Stimulated activated CD4-positive, alpha-beta T cell treated with anti-CD3 and anti-CD28 coated beads, Interleukin-4, amount 100 ng/mL, for 4 hours (primary cell): Measurements from ENCODE around the gene AIG1.
"Not testable (repeated sequence)": the region's sequence is repeated elsewhere in the genome, so short reads cannot be mapped to it uniquely, and the experiment has no call there.

ENCODE experiments used
- DNase-seq, 2 experiments: peaks; one replicate each; pipeline ENCODE4 v3.0.0-alpha.2; 2020

AIG1 gene

DNA sequence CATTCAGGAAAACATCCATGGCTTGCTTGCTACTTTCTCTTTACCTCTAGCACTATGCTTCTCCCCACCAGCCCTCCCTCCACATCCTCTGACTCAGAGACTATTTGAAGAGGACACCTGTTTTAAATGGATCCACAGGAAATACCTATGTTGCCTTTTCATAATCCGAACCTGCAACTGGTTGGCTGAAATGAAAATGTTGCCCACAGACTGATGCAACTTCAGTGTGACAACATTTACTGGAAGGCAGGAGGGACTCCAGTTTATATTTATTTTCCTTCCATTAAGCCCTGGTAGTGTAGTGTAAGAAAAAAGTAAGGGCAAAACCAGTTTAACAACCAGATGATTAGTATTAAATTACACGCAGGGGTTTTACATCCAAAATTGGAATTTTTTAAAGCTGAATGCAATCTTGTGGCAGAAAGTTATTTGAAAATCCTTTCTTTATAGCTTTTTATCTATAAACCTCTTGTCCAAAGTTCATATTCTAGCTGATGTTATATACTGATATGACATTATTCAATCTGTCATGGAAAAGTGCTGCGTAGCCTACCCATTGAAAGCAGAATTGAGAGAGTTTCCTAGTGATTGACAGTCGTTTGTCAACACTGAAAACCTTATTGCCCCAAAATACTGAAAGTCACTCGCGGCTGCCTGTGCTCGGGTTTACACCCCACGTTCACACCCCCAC is 881 bp upstream of the AIG1 start:
- DNase-seq: peak; percentile 3 to 45

DNA sequence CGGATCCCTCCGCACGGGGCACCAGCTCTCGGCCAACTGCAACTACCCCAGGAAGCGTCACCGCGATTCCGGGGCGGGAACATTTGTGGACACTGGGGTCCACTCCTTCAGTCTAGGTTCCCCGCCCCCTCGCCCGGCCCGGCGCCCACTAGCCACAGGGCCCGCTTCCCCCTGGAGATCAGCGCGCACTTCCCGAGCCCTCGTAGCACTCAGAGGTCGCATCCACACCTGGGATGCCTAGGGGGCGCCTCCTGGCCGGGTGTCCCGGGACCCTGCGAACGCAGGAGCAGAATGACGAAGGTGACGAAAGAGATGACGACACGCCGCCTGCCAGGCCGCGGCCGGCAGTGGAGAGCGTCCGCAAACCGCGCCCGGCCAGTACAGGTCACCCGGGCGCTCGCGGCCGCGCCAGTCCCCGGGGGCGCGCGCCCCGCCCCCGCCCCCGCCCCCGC is 309 bp upstream of the AIG1 start:
- peak; percentile 48 to 72 for DNase-seq

DNA sequence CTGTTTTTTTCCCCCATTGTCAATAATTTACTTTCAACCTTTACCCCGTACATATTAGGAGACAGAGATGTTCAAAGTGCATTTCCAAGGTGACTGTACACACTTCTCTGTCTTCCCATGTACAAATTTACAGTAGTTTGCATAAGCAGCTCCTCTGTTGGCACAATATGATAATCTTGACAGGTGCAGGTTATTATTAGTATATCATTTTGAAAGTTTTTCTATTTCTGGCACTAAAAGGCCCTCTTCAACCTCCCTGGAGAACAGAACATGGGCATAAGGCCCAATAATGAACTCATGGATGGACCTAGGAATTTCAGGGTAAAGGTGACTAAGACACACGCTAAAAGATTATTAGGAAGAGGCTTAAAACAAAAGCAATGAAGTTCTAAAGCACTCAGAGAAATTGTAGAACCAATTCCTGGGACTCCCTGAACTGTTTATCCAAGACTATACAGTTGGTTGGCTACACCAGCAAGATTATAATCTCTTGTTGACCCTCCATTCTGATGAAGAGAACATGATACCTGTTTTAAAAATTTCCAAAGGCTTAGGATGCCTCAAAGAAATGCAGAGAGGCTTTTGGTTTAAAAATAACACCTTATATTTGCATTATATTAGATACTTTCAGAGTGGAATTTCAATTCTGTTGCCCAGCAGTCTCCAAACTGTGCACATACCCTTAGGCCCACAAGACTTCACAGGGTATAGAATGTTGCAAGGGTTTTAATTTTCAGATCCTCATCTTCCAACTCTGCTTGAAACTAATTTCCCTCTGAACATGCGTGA is 1.1 kb downstream of the AIG1 start:
- DNase-seq: no peak

DNA sequence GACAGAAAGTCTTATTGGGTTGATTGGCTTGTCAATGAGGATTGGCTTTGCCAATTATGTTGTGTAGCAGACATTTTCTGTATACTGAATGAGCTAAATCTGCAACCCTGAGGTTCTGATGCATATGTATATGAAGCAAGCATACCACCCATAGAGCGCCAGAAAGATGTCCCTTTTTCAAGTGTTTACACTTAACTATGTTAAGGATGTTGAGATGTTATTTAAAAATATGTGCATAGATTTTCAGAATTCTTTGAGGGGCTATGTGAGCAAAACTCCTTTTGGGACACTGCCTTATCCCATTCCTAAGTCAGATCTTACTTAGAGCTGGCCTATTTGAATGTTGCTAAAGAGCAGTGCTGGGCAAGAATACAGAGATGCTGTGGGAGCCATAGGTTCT is 1.9 kb downstream of the AIG1 start:
- no peak for DNase-seq

DNA sequence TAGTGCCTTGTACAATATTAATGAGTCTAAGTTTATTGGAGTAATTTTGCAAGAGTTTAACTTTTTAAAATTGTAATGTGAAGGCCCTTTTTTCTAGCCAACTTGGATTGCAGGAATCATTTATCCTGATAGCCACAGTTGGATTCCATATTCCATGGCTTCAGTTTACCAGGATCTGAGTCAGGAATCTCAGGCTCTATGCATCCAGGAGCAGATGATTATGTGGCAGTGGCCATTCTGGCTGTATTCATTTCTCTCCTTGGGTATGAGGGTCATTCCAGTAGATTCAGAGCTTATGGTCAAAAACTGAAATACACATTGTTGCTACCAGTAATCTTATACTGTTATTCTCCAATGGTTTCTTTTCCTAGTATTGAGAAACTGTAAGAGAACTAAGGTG is 2.9 kb downstream of the AIG1 start:
- no peak for DNase-seq

DNA sequence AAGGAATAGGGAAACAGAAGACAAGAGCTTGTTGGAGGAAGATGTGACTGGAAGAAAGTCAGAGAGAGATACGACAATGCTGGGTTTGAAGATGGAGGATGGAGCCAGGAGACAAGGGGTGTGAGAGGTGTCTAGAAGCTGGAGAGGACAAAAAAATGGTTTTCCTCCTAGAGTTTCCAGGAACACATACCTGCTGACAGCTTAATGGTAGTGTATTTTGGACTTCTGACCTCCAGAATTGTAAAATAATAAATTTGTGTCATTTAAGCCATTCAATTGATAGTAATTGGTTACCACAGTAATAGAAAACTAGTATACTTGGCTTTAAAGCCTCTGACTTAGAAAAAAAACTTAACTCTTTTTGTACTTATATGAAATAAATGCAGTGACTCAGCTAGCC is 3.6 kb downstream of the AIG1 start:
- DNase-seq: no peak

DNA sequence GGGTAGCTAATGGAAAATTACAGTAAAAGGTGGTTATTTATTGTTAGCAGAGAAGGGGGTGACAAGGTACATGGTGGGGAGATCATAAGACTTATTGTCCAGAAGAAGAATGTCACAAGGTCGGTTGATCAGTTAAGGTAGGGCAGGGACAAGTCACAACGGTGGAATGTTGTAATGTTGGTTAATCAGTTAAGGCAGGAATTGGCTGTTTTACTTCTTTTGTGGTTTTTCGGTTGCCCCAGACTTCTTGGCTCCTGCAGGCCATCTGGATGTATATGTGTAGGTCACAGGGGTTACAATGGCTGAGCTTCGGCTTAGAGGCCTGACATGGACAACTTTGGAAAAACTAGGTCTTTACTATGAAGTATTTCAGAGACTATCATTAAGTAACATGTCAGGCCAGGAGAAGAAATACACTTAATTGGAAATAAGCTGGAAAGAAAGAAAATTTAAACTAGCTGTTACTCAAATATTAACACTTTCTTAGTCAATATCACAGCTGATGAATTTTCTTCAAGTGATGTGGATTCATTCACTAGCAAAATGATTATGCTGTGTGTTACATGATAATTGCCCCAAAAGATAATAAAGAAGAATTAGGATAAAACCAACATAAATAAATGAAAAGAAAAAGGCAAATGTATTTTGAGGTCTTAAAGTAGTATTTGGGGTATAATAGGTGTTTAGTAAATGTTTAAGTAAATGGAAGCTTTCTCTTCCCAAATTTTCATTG is 4.4 kb downstream of the AIG1 start:
- no peak for DNase-seq

DNA sequence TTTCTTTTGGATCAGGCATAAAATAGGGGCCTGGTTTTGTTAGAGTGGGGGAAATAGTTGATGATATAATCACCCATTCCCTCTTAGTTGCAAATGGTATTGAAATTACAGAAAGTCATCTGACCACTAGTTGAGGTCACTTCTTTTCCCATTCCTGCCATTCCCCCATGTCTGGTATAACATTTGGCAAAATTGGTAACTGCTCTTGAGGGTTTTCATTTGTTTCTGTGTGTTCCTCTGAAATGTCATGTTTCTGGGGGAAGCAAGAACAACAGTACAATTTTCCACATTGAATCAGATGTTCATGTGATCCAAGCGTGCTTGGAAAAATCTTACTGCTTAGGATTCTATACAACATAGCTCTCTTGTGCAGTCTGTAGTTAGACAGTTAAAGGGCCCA is 7.3 kb downstream of the AIG1 start:
- no peak for DNase-seq

DNA sequence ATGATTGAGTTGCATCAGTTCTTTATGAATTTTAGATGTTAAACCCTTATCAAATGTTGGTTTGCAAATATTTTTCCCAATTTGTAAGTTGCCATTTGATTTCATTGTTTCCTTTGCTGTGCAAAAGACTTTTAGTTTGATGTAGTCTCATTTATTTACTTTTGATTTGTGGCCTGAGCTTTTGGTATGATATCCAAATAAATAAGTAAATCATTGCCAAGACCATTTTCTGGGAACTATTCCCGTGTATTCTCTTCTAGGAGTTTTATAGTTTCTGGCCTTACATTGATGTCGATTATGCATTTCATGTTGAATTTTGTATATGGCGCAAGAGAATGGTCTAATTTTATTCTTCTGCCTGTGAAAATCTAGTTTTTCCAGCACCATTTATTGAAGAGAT is 13.4 kb downstream of the AIG1 start:
- no peak for DNase-seq

DNA sequence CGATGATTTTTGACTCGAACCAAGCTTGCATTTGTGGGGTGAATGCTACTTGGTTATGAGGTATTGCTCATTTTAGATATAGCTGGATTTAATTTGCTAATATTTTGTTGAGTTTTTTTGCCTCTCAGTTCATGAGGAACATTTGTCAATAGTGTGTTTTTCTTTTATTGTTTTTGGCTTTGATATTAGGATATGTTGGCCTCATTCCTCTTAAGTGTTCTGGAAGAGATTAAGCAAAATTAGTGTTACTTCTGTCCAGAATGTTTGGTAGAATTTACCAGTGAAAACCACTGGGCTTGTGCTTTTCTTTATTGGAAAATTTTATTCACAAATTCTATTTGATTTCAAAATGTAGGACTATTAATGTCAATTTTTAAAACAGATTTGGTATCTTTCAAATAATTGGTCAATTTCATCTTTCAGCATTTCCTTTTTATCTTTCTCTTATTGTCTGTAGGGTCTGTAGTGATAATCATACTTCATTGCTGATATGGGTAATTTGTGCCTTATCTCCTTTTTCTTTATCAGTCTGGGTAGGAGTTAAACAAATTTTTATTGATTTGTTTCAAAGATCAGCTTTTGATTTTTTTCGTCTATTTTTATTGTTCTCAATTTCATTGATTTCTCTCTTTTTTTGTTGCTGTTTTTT is 14.1 kb downstream of the AIG1 start:
- DNase-seq: no peak

DNA sequence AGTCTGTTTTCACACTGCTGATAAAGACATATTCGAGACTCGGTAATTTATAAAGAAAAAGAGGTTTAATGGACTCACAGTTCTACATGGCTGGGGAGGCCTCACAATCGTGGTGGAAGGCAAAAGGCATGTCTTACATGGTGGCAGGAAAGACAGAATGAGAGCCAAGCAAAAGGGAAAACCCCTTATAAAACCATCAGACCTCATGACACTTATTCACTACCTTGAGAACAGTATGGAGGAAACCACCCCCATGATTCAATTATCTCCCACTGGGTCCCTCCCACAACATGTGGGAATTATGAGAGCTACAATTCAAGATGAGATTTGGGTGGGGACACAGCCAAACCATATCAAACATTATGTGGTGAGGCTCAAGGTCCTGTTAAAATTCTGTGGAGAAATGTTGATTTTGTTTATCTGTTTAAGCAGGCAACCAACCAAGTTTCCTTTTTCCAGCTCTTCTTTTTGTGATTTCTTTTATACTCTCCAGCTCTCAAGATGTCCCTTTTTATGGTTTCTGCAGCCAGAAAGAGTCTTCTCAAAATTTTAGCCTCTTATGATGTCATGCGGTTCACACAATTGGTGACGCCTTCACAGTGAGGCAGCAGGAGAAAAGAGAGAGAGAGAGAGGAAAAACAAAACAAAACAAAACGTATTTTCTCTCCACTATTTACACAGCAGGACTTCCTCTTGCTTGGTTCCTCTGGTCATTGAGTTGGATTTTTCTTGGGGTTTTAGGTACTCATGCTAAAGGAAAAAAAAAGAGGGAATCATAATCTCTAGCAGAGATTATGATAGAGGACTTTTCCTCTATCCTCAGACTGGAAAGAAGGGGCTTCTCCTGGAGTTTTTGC is 18.0 kb downstream of the AIG1 start:
- DNase-seq: peak in 1 of 2 experiments; percentile 7

DNA sequence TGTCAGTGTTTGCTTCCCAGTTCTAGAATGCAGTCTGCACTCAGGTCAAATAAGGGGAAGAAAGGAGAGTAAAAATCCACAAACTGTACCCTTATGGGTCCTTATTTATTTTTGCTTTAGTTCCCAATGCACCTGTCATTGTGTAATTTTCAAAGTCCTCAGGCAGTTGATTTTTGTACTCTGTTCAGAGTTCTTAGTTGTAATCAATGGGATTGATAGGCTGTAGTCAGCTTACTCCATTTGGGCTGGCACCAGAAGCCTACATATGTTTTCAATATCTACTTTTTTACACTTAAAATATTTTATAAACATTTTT is 18.6 kb downstream of the AIG1 start:
- no peak for DNase-seq

DNA sequence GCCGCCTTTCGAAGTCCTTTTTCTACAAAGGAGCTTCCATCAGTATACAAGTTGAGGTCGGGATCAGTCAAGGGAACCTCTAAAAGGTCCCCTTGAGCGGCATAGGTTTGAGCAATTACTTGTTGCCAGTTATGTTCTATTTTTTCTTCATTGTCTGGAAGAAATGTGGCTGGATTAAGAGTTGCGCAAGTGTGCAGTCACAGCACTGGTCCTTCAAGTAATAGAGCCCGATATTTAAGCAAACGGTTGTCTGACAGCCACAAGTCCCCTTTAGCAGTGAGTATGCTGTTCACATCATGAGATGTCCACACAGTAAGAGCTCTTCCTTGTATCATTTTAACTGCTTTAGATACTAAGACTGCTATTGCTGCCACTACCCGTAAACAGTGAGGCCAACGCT is 21.6 kb downstream of the AIG1 start:
- DNase-seq: not testable (repeated sequence)

DNA sequence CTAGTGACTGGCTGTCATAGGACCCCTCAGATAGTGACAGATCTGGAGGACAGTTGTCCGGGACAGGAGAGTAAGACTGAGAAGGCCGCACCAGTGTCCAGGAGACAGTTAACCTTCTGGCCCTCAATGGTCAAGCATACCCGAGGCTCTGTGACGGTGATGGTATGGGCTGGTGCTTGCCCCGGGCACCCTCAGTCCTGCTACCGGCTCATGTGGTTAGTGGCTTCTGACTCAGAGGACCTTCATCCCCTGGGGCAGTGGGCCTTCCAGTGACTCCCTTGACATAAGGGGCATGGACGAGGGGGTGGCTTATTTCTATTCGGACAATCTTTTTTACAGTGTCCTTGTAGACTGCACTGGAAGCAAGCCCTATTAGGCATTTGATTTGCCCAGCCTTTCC is 23.3 kb downstream of the AIG1 start:
- not testable (repeated sequence) for DNase-seq

DNA sequence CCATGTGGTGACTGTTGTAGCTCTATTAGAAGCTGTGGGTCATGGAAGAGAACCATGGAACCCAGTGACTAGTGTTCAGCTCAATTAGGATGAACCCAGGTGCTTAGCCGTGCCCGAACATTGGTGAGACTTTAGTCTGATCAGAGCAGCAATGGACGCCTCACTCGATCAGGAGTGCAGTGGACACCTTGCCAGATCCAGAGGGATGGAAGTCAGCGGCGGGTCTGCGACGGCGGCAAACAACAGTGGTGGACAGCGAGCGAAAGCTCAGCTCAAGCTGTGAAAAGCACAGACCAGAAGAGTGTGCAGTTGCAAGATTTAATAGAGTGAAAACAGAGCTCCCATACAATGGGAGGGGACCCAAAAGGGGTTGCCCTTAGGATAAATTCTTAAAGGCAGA is 26.6 kb downstream of the AIG1 start:
- not testable (repeated sequence) for DNase-seq

DNA sequence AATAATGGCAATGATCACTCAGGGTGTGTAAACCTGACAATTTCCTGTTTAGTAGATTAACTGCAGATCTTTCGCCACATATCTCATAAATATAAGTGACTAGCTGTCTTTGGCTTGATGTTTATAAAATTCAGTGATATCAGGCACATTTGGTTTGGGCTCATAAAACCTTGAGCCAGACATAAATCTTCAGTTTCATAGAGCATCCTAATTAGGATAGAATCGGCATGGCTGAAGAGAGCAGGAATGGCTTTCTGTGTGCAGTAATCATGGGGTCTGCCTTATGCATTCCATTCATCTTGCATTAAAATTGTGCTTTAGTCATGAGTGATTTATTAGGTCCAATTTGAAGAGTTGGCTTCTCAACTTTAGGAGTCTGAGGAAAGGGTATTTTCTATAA is 27.2 kb downstream of the AIG1 start:
- no peak for DNase-seq

DNA sequence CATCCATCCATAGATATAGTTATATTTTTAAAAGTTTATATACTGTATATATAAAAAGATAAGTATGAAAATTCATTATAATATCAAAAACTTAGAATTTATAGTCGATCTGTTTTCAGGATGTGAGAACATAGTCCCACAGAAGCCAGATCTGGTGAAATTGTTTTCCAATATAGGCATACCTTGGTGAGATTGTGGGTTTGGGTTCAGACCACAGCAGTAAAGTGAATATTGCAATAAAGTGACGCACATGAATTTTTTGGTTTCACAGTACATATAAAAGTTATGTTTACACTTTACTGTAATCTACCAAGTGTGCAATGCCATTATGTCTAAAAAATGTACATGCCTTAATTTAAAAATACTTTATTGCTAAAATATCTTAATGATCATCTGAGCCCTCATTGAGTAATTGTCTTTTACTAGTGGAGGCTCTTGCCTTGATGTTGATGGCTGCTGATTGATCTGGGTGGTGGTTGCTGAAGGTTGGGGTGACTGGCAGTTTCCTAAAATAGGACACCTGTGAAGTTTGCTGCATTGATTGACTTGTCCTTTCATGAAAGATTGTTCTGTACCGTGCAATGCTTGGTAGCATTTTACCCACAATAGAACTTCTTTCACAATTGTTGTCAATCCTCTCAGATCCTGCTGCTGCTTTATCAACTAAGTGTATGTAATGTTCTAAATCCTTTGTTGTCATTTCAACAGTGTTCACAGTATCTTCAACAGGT is 29.8 kb downstream of the AIG1 start:
- DNase-seq: no peak

DNA sequence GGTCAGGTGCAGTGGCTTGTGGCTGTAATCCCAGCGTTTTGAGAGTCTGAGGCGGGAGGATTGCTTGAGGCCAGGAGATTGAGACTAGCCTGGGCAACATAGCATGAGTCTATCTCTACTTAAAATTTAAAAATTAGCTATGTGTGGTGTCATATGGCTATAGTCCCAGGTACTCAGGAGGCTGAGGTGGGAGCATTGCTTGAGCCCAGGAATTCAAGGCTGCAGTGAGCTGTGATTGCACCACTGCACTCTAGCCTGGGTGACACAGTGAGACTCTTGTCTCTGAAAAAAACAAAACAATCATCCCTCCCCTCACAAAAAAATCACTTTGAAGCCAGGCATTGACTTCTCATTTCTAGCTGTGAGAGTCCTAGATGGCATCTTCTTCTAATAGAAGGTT is 32.1 kb downstream of the AIG1 start:
- DNase-seq: no peak

DNA sequence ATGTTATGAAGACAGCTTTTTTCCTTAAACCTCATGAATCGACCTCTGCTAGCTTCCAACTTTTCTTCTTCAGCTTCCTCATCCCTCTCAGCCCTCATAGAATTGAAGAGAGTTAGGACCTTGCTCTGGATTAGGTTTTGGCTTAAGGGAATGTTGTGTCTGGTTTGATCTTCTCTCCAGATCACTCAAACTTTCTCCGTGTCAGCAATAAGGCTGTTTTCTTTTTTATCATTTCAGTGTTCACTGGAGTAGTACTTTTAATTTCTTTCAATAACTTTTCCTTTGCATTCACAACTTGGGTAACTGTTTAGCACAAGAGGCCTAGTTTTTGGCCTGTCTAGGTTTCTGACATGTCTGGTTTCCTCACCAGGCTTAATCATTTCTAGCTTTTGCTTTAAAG is 32.6 kb downstream of the AIG1 start:
- no peak for DNase-seq

DNA sequence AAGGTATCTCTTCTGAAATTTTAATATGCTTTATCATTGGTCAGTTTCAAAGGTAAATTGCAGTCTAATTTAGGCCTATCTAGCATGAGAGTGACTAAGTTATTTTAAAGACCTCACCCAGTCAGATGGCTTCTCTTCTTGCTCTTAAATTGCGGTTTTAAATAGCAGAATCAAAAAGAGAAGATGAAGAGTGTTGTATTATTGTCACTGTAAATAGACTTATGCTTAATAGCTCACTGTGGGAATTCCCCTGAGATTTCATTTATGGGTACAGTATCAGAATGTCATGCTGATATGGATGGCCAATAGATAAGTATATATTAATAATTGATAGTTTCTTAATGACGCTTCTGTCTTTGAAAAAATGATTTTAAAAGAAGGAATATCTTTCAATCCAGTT is 35.7 kb downstream of the AIG1 start:
- DNase-seq: no peak

DNA sequence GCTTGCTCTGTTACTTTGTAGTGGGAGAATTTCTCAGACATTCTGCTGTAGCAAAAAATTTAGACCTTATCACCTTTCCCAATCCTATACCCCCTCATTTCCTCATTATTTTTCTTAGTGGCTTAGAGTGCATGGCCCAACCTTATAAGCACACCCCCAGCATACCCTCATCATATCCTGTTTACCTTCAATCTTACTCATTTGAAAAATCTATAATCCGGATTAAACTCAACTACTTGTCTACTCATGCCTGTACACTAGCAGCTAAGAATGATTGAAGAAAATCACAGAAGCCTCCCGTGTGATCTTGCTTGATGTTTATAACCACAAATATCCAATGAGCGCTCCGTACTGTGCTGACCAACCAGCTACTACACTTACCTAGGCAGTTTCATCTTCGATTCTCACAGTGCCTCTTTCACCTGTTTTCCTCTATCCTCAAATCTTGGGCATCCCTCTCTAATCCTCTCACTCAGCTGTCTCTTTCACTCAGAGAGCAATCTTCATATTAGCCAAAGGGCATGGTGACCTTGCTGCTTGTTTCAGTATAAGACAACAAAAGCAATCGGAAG is 36.6 kb downstream of the AIG1 start:
- DNase-seq: no peak
